ENCODE measurements around the gene SYCP2. TPM values are rescaled to one million over a fixed set of nuclear protein-coding genes. Genes with fewer than 3 reads are reported as not detected.
"Not testable (repeated sequence)": the region's sequence is repeated elsewhere in the genome, so short reads cannot be mapped to it uniquely, and the experiment has no call there.

SYCP2 gene
- total RNA-seq: 5.2 and 5.3 TPM in 2 replicates

- intact Hi-C loops (cut with micrococcal nuclease): loop anchor here (10.0 kb wide), 1 partner anchor 769 kb away; the partner anchor contains the start of gene ZNF831
- Mint-ChIP-seq H3K27me3 (peaks cover 4% of the 10 kb centered on the region), H3K4me1 (peaks cover 26% of the 10 kb centered on the region), H3K9me3 (no peaks in the 10 kb centered on the region), H3K27ac (peak within 1 kb of the TSS; percentile 53), H3K36me3 (ENCODE audit: low read depth) (peaks cover 4% of the 10 kb centered on the region), H3K4me3 (peak within 1 kb of the TSS; percentile 82)
- DNase-seq: peak; percentile 85
Measured at GRCh38 chr20:59933296-59933848, at the start of gene SYCP2. TSS of gene SYCP2 (minus strand) at chr20:59933637. CDS start at chr20:59922413, 11,224 bp downstream.

DNA sequence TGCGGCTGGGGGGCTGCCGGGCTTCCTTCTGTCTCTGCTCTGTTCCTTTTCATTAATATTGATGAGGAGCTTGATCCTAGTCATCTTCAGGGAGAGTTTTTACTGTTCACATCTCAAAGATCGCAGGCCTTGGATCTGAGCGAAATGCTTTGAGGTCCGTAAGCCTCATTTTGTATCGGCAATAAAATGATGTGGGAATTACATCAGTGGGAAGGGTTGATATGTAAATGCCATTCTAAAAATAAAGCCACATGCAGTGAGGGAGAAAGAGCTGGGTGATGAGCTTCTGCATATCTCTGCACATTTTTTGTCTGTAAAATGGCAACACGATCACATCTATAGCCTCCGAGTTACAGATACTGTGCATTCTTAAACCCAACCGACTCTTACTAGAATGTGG is 49.6 kb upstream of the SYCP2 start:
- H3K9me3 Mint-ChIP-seq: no peaks in the 10 kb centered on the region

GRCh38 chr20:59977086-59977485 is 43.6 kb upstream of the SYCP2 start:
- Mint-ChIP-seq H3K27me3 (no peaks in the 10 kb centered on the region), H3K36me3 (ENCODE audit: low read depth) (no peaks in the 10 kb centered on the region), H3K9me3 (no peaks in the 10 kb centered on the region), H3K27ac (no peak overlapping the region), H3K4me1 (no peaks in the 10 kb centered on the region), H3K4me3 (no peak overlapping the region)
- intact Hi-C loops (cut with micrococcal nuclease): no loop called here
- no peak for DNase-seq

More for the DNA sequence above, 49.6 kb upstream of the SYCP2 start:
- Mint-ChIP-seq H3K27me3 (no peaks in the 10 kb centered on the region), H3K4me3 (no peak overlapping the region), H3K27ac (no peak overlapping the region), H3K36me3 (ENCODE audit: low read depth) (no peaks in the 10 kb centered on the region), H3K4me1 (no peaks in the 10 kb centered on the region)
- intact Hi-C loops (cut with micrococcal nuclease): no loop called here
- DNase-seq: no peak

DNA sequence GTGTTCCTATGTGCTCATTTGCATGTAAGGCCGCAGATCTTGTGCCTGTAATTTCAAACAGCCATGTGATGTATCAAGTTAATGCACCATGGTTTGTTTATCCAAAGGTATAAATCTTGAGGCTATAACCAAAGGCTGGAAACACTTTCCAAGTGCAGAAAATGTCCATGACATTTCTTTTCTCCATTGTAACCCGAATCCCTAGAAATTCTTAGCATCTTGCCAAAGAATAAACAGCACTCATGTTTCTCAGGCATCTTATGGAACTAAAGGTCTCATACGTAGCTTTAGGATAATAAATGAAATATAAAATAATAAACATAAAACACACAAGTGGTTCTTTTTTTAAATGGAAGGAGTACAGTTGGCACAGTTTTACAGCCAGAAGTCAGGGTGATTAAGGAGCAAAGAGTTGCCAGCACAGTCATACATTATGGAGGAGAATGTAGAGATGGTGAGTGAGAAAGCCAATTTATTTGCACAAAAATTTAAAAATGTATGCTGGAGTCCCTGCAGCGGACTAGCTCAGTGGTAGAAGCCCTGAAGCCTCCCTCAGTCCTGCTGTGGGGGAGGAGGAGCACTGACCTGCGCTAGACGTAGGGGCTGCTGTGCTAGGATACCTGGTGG is 42.8 kb upstream of the SYCP2 start:
- H3K9me3 Mint-ChIP-seq: no peaks in the 10 kb centered on the region
- no peaks in the 10 kb centered on the region for H3K27me3 Mint-ChIP-seq
- DNase-seq: no peak
- H3K27ac Mint-ChIP-seq: no peak overlapping the region
- no peak overlapping the region for H3K4me3 Mint-ChIP-seq
- no peaks in the 10 kb centered on the region for H3K4me1 Mint-ChIP-seq
- H3K36me3 Mint-ChIP-seq (ENCODE audit: low read depth): no peaks in the 10 kb centered on the region
- intact Hi-C loops (cut with micrococcal nuclease): no loop called here

DNA sequence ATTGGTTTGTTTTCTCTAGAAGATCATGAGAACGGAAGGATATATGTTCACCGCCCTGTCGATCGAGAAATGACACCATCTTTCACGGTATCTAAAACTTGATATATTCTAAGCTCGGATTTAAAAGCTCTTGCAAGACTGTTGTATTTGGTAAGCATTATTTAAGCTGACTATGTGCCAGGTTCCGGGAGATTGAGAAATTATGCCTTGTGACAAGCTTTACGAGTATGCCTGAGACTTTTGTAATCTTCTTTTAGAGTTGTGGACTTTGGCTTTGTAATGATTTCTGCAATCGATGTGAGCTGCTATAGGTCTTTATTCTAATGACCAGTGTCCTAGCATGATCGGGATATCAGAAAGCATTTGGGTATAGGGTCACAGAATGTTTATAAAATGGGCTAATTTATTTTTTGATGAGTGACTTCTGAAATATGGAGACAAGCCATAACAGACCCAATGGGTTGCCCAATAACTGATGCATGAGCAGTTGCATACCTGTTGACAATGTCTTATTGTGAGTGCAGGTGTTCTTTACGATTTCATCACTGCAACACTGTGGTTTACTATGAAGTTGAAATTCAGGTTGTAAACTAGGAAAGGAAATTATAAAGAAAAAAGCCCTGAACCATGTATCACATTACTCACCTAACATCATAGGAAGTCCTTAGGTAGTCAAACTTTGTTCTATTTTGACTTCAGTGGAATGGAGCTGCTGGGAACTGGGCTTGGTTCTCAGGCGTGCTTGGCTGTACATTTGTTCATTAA is 38.8 kb upstream of the SYCP2 start:
- intact Hi-C loops (cut with micrococcal nuclease): no loop called here
- Mint-ChIP-seq H3K4me3 (no peak overlapping the region), H3K9me3 (no peaks in the 10 kb centered on the region), H3K27ac (no peak overlapping the region), H3K36me3 (ENCODE audit: low read depth) (no peaks in the 10 kb centered on the region), H3K27me3 (no peaks in the 10 kb centered on the region), H3K4me1 (no peaks in the 10 kb centered on the region)
- no peak for DNase-seq

GRCh38 chr20:59971428-59971827 is 38.0 kb upstream of the SYCP2 start:
- no peak overlapping the region for H3K27ac Mint-ChIP-seq
- intact Hi-C loops (cut with micrococcal nuclease): no loop called here
- no peaks in the 10 kb centered on the region for H3K27me3 Mint-ChIP-seq
- no peaks in the 10 kb centered on the region for H3K4me1 Mint-ChIP-seq
- no peak for DNase-seq
- no peaks in the 10 kb centered on the region for H3K36me3 Mint-ChIP-seq (ENCODE audit: low read depth)
- no peaks in the 10 kb centered on the region for H3K9me3 Mint-ChIP-seq
- H3K4me3 Mint-ChIP-seq: no peak overlapping the region

DNA sequence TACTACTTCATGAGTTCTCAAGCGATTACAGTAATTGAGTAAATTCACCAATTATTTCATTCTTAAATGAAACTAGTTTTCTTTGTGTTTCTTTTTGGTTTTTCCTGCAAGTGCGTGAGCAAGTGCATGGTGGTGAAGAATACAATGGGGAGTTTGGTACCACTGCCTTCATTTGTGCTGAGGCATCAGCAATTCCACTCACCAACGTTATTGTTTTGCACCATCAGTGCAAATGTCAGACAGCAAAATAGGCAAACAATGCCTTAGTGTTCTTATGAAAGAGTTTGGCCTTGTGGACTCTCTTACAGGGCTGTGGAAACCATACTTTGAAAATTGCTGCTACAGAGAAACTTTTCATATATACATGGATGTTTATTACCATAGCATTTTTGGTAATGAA is 33.0 kb upstream of the SYCP2 start:
- Mint-ChIP-seq H3K27ac (no peak overlapping the region), H3K36me3 (ENCODE audit: low read depth) (no peaks in the 10 kb centered on the region), H3K4me1 (no peaks in the 10 kb centered on the region), H3K4me3 (no peak overlapping the region), H3K27me3 (no peaks in the 10 kb centered on the region), H3K9me3 (no peaks in the 10 kb centered on the region)
- intact Hi-C loops (cut with micrococcal nuclease): no loop called here
- no peak for DNase-seq

DNA sequence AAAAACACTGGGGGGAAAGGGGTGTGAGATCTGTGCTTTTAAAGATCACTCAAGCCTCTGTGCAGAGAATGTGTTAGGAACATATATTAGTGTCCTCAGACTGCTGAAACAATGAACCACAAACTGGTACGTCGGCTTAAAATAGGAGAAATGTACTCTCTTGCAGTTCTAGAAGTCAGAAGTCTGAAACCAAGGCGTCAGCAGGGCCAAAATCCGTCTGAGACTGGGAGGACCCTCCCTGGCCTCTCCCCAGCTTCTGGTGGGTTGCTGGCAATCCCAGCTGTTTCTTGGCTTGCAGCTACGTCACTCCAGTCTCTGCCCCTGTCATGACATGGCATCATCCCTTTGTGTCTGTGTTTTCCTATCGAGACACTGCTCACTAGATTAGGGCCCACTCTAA is 28.7 kb upstream of the SYCP2 start:
- Mint-ChIP-seq H3K4me3 (no peak overlapping the region), H3K27me3 (no peaks in the 10 kb centered on the region), H3K36me3 (ENCODE audit: low read depth) (no peaks in the 10 kb centered on the region), H3K4me1 (no peaks in the 10 kb centered on the region), H3K9me3 (no peaks in the 10 kb centered on the region), H3K27ac (no peak overlapping the region)
- intact Hi-C loops (cut with micrococcal nuclease): no loop called here
- no peak for DNase-seq

DNA sequence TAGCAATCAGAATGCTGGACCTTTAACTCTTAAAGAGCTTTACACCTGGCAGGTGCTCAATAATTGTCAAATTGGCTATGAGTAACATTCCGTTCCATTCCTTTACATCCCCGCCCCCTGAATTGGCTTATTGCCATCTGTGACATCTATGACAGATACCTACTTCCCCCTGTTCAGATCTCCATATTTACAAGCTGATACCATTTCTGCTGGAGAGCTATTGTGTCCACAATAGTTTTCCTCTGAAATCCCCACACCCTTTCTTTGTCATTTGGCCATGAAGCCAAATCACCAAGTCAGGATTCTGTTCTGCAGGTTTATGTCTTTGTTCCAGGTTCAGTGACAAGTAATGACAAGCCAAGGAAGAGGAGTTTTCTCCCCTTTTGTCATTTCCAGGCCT is 28.0 kb upstream of the SYCP2 start:
- Mint-ChIP-seq H3K4me1 (no peaks in the 10 kb centered on the region), H3K4me3 (no peak overlapping the region), H3K27ac (no peak overlapping the region), H3K9me3 (no peaks in the 10 kb centered on the region), H3K27me3 (no peaks in the 10 kb centered on the region), H3K36me3 (ENCODE audit: low read depth) (no peaks in the 10 kb centered on the region)
- intact Hi-C loops (cut with micrococcal nuclease): no loop called here
- DNase-seq: no peak

DNA sequence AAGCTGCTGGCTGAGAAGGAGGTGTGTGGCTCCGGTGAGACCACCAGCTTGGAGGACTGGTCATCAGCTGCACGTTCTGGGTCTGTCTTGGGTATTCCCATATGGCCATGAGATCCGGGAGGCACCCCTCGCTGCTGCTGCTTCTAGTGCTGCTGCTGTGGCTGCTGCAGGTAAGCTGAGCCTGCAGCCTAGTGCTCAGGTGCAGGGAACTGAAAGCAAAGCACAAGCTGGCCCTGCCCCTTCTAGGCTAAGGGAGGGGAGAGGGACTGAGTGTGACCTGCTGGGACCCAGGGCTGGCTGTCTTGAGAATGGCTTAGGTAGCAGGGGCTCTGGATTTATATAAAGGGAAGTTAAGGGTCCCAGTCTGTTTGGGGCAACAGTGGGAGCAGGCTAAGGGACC is 25.2 kb upstream of the SYCP2 start:
- DNase-seq: no peak
- no peak overlapping the region for H3K4me3 Mint-ChIP-seq
- no peaks in the 10 kb centered on the region for H3K4me1 Mint-ChIP-seq
- no peaks in the 10 kb centered on the region for H3K9me3 Mint-ChIP-seq
- no peaks in the 10 kb centered on the region for H3K36me3 Mint-ChIP-seq (ENCODE audit: low read depth)
- H3K27ac Mint-ChIP-seq: no peak overlapping the region
- intact Hi-C loops (cut with micrococcal nuclease): no loop called here
- no peaks in the 10 kb centered on the region for H3K27me3 Mint-ChIP-seq

DNA sequence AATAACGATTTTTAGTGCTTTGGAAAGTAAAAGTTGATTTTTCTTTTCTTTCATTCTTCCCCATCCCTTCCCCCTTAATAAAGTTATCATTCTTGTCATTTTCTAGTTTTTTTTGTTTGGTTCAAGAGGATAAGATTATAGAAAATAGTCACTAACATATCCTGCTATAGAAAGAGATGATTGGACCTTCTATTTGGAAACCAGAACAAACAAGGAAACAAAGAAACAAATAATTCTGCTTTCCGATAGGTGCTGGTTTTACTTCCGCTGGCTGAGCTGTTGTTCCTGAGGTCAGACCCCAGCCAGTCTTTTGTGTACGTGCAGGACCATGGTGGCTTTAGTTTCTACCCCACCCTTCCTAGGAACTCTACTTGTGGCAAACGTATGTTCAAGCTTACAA is 24.7 kb upstream of the SYCP2 start, which contains the start of gene CDH26:
TSS of gene CDH26 (plus strand) at position 301 of the 400 bp plus-strand sequence. CDS start 304 bp downstream, outside the sequence.
- H3K9me3 Mint-ChIP-seq: no peaks in the 10 kb centered on the region
- no peaks in the 10 kb centered on the region for H3K27me3 Mint-ChIP-seq
- no peak within 1 kb of the TSS for H3K27ac Mint-ChIP-seq
- no peak within 1 kb of the TSS for H3K4me3 Mint-ChIP-seq
- intact Hi-C loops (cut with micrococcal nuclease): no loop called here
- no peaks in the 10 kb centered on the region for H3K36me3 Mint-ChIP-seq (ENCODE audit: low read depth)
- H3K4me1 Mint-ChIP-seq: no peaks in the 10 kb centered on the region
- no peak for DNase-seq

- H3K9me3 Mint-ChIP-seq; H3K4me1 Mint-ChIP-seq; H3K4me3 Mint-ChIP-seq; H3K27me3 Mint-ChIP-seq; H3K27ac Mint-ChIP-seq; DNase-seq; H3K36me3 Mint-ChIP-seq (ENCODE audit: low read depth); intact Hi-C loops (cut with micrococcal nuclease): not testable (repeated sequence)
Measured at GRCh38 chr20:59957568-59957967, 24.1 kb upstream of the SYCP2 start.

DNA sequence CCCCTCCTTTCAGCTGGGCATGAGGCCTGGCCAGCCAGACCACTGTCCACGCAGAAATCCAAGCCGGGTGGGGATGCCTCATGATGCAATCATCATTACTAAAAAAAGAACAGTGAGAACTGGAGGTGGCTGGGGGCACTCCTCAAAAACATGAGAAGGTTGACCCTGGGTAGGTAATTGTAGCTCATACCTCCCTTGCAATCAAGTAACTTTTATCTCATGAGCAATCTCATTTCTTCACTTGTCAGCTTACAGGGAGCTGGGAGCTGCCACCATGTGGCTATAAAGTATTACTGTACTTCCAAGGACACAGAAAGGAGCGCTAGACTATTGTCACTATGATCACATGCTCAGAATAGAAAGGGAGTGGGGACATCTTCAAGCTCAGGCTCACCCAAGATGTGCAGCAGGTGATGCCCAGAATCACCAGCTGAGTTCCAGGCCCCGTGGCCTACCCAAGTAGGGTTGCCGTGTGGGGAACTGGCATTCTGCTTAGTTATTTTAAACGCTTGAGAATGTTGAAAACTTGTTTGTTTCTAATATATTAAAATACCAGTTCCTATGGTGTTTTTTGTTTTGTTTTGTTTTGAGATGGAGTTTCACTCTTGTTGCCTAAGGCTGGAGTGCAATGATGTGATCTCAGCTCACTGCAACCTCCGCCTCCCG is 21.8 kb upstream of the SYCP2 start:
- intact Hi-C loops (cut with micrococcal nuclease): no loop called here
- no peaks in the 10 kb centered on the region for H3K36me3 Mint-ChIP-seq (ENCODE audit: low read depth)
- H3K4me3 Mint-ChIP-seq: no peak overlapping the region
- no peak for DNase-seq
- no peaks in the 10 kb centered on the region for H3K9me3 Mint-ChIP-seq
- no peaks in the 10 kb centered on the region for H3K4me1 Mint-ChIP-seq
- no peaks in the 10 kb centered on the region for H3K27me3 Mint-ChIP-seq
- no peak overlapping the region for H3K27ac Mint-ChIP-seq

DNA sequence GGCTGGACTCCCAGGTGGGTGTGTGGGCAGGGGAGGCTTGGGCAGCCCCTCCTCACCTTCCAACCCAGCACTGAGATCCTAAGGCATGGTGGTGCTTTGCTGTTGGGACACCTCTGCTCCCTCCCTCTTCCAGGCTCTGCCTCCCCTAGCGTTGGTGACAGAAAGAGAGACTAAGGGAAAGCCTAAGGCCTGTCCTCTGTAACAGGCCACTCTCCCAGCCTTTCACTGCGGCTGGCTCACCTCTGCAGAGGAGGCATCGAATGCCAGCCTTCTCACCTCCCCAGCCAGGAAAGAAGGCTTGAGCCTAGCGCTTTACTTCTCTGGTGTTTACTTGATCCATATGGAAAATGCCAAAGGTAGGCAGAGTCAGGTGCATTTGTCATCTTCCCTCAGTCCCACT is 21.3 kb upstream of the SYCP2 start:
- no peaks in the 10 kb centered on the region for H3K9me3 Mint-ChIP-seq
- no peak overlapping the region for H3K27ac Mint-ChIP-seq
- no peaks in the 10 kb centered on the region for H3K27me3 Mint-ChIP-seq
- H3K36me3 Mint-ChIP-seq (ENCODE audit: low read depth): no peaks in the 10 kb centered on the region
- no peak for DNase-seq
- H3K4me1 Mint-ChIP-seq: no peaks in the 10 kb centered on the region
- no peak overlapping the region for H3K4me3 Mint-ChIP-seq
- intact Hi-C loops (cut with micrococcal nuclease): no loop called here
